ENCODE measurements around the gene COL16A1.

Gene COL16A1

GRCh38 chr1:31705080-31705866, 1.5 kb upstream of the COL16A1 start:
- peak in 1 of 2 experiments; percentile 25 for DNase-seq

DNA sequence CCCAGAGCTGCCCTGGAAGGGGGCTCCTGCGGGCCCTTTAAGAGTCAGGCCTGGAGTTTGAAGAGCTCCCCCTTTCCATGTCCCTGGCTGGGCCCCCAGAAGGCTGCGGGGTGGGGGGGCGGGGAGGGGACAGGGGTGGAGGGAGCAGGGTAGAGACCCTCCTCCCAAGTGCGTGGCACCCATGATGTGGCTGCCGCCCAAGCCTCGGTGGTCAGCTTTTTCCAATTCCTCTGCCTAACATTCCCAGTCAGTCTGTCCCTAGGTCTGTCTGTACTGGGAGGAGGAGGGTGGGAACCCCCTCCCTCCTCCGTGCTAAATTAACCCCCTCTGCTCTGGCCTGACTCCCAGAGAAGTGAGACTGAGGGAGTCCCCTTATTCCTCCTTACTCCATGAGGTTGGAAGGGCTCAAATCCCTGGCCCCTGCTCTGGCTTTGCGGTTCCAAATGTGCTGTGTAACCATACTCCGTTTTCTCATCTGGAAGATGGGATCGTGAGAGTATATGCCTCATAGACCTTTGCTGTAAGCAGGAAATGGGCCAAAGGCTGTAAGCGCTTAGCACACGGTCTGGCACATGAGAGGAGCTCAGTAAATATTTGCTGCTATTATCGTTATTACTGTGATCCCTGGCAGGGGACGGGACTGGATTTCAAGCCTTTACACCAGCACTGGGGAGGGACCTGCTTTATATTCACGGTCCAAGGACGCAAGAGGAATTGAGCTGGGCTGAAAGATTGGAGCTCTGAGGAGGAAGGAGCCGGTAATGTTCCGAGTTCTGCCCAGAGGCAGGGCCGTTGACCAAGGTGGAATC, 658 bp upstream of the COL16A1 start:
- no peak for DNase-seq

- DNase-seq, result no peak
Measured at GRCh38 chr1:31702836-31703404, 897 bp downstream of the COL16A1 start.

GRCh38 chr1:31701091-31701736, 2.6 kb downstream of the COL16A1 start:
- DNase-seq, result peak in 1 of 2 experiments; percentile 43

- DNase-seq, result peak in 1 of 2 experiments; percentile 34
Measured at GRCh38 chr1:31700468-31701090, 3.2 kb downstream of the COL16A1 start.

GRCh38 chr1:31699341-31699891, 4.4 kb downstream of the COL16A1 start:
- no peak for DNase-seq

DNA sequence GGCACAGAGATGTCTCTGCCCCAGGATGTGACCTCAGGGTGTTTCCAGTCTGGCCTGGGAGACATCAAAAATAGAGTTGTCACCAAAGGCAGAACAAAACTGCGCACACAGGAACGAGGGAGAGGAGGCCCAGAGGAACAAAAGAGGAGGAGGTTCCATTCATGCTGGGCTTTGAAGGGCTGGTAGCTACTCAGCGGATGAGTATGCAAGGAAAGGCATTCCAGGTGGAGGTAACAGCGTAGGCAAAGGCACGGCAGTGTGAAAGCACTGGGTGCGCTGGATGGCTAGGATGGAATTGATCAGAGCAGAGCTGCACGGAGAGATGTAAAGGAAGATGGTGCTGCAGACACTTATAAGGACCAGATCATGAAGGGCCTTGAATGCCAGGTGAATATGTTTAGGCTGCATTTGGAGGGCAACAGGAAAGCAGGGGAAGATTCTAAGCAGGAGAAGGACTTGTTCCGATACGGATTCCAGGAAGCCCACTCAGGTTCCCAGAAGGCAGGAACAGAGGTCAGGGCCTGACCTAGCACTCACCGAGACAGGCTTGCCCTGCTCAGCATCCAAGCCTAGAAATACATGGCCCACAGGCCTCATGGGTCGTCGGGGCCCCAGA, 6.3 kb downstream of the COL16A1 start:
- no peak for DNase-seq

DNA sequence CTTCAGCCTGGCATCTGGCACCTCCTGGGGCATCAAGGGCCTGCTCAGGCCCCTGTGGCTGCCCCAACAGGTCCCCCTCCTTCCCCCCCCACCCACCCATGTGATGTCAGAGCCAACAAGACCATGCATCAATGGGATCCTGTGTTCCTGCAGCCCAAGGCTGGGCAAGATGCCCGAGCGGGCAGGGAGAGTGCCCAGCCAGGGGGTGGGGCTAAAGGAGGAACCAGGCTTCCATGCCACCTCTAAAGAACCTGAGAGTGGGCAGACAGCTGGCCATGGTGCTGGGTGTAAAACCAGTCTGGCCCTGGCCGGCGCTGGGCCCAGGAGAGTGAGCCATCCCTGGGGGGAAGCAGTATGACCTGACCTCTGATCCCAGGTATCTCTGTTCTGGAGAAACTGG, 7.6 kb downstream of the COL16A1 start:
- no peak for DNase-seq

GRCh38 chr1:31695327-31695726, 8.5 kb downstream of the COL16A1 start:
- no peak for DNase-seq

DNA sequence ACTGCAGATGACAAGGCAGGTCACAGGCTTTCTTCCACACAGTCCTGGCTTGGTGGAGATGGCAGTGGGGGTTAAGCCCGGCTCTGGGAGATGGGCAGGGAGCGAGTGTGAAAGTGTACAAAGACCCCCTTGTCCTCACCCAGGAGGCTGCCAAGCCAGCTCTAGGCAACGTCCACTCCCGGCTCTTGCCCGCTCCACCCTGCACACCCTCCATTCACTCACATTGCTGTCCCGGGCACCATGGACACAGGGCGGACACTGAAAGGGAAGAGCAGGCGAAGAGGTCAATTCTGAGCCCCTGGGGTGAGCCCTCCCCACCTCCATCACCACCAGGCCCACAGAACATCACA, 8.9 kb downstream of the COL16A1 start:
- DNase-seq, result no peak

DNA sequence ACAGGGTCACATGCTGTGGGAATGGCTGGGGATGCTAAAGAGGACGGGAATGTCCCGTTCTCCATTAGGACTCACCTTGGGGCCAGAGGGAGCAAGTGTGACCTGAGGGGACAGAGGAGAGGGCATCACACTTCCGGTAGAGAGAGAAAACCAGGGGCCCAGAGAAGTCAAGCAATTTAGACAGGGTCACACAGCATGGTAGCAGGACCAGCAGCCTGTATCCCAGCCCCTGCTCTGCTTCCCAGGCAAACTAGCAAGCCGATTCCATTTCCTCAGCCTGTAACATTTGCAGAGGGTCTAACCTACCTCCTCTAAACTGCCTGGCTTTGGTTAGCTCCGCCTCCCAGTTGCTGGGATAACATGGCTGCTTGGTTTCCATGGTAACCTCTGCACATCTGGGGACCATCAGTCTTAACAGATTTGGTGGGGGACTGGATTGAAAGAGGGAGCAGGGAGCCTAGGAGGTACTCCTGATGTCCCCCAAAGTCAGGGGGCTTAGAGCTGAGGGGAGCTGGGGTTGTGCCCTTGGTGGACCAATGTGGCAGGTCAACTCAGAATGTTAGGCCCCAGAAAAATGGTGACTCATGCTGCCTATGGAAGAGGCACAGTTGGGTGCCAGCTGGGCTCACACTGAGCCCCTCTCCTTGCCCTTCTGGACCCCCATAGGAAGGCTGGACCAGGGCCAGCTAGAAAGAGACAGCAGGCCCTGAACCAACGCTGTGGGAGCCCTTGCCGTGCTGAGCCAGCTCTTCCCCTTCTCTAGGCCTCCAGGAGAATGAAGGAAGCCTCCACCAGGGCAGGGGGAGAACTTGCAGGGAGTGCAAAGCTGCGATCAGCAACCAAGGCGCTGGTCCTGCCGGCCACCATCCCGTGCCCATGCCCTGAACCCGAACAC, 9.5 kb downstream of the COL16A1 start:
- peak in 1 of 2 experiments; percentile 60 for DNase-seq

DNA sequence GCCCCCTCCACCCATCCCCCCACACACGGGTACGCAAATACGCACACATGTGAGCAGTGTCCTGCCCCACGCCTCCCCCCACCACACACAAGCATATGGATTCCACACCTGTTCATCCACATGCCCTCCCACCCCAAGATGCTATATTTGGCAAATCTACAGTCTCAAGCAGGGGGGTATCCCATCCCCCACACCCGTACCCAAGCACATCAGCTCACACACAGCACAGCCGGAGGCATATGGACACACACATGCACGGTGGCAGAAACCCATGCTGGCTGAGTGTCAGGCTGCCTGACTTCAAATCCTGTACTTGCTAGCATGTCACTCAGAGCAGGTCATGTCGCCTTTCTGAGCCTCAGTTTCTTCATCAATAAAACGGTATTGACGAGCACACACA, 10.6 kb downstream of the COL16A1 start:
- DNase-seq, result peak; percentile 80 to 94

DNA sequence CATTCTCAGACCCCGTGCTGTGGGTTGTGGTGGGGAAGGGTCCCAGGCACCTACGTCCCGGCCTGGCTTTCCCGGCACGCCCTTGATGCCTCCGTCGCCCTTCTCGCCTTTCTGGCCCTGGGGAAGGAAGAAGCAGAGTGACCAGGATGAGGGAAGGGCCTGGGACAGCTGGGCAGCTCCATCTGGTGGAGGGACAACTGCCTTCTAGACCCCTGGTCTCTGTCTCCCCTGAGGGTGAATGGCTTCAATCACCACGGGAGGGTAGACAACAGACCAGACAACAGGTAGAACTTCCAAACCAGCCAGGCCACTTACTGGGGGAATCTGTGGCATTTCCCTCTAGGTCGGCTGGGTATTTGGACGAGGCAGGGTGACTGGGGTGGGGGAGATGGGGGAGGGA, 11.9 kb downstream of the COL16A1 start:
- peak in 1 of 2 experiments; percentile 32 for DNase-seq

DNA sequence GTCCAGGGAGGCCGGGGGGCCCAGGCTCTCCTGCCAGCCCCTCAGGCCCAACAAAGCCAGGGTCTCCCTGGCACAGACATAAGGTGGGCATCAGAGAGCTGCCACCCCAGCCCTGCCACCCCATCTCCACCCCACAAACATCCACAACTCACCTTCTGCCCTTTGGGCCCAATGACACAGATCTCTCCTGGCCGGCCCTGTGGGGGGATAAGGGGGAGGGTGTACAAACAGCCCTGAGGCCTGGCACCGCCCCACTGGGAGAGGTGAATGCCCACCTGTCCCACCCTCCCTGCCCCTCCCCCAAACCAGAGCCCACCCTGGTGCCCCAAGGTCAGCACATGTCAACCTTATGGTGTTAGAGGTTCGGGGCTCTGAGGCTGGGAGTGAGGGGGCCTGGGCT, 12.4 kb downstream of the COL16A1 start:
- DNase-seq, result no peak

- DNase-seq, result no peak
Measured at GRCh38 chr1:31690921-31691320, 12.9 kb downstream of the COL16A1 start.

GRCh38 chr1:31689854-31690253, 14.0 kb downstream of the COL16A1 start:
- no peak for DNase-seq

DNA sequence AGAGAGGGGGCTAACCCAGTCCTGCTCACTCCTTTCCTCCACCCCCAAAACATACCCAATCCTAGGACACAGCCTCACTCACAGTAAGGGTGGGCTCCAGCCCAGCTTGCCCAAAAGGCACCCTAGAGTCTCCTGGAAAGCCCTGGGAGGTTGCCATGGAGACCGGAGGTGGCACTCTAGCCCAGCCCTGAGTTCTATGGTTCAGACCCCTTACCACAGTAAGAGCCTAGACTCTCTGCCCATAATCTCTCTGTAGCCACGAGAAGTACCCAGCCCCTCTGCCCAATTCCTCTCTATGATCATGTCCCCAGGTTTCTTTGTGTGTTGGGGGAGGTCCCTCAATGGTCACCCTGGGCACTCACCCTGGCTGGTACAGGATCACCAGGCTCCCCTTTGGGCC, 14.4 kb downstream of the COL16A1 start:
- DNase-seq, result peak in 1 of 2 experiments; percentile 31

DNA sequence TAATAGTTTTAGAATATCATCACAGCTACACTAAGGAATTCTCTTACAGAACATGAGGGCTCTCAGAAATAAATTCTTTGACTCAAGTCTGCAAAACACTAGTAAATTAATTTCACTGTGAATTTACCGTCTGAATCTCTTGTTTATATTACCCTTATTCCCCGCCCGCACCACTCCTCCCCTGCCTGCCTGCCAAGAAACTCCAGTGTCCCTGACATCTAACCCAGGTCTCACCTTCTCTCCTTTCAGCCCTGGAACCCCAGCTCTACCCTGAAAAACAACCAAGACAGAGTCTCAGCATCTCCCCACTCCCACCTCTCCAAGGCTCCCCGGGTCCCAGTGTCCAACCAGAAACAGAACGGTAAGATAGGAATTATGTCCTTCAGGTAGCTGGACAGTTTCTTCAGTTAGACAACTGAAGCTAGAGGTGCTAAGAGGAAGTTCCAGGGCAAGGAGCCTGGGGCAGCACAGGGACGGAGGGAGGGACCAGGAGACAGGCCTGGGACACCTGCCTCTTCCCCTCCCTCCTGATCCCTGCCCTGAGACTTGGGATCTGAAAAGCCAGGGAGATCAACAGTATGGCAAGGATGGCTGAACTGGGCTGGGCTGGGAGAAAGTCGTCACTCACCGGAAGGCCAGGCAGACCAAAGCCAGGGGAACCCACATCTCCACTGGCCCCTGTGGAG, 15.4 kb downstream of the COL16A1 start:
- DNase-seq, result no peak

GRCh38 chr1:31687601-31688000, 16.2 kb downstream of the COL16A1 start:
- no peak for DNase-seq

GRCh38 chr1:31685795-31686194, 18.0 kb downstream of the COL16A1 start:
- no peak for DNase-seq
